SIG-M5 treated with dmso at 0.1 percent for 504 hours (cell line): ENCODE data around the gene FRAS1.
A peak's percentile ranks its signal among the peaks of the same experiment; 100 is the strongest.
"Not testable (repeated sequence)": the region's sequence is repeated elsewhere in the genome, so short reads cannot be mapped to it uniquely, and the experiment has no call there.

Experiments used
- DNase-seq: peaks from one replicate; lab custom pipeline; 2025; ENCODE audit not compliant: unreplicated experiment; lab: John Stamatoyannopoulos, UW

FRAS1 gene

DNA sequence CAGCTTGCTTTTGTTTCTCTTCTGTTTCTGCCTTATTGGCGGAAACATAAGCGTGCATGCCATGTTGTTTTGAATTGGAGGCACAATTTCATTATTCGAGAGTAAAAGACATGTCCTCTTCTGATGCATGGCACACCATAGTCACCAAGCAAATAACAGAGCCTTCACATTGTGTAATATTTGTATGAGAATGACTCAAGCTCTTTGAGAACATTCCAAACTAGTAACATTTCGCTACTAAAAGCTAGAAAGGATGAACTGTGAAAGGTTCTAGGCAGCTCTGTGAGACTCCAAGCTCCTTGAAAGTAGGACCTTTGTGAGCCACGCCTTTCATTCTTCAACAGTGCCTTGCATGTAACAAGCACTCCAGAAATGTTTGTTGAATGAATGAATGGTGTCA lies 485.2 kb downstream of the FRAS1 start:
- DNase-seq = no peak

DNA sequence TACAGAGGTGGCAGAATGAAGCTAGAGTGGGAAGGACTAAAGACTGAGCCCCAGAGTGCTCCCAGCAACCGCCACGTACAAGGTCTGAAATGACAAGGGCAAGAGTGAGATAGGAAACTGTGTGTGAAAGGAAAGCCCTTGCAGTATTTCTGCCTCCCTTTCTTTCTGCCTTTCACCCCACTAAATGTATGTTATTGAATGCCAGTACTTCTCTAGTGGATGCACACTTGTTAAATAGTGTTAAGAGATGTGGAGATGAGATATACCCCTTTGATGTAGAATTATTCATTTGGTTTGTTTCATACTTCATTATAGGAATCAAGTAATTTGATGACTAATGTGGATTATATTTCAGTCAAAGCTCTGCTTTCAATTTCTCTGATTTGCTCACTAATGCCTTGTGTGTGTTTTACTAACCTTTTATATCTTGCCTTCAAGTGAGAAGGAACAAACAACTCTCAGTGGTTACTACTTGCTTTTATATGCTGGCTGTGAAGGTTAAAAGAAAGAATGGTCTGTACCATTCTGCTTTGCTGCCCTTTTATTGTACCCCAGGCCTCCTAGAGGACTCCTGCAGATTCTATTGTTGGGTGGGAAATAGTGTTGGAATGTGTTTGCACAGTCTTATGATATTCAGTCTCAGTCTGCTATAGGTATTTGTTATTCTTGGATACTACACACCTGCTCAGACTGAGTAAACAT lies 486.5 kb downstream of the FRAS1 start:
- no peak for DNase-seq

DNA sequence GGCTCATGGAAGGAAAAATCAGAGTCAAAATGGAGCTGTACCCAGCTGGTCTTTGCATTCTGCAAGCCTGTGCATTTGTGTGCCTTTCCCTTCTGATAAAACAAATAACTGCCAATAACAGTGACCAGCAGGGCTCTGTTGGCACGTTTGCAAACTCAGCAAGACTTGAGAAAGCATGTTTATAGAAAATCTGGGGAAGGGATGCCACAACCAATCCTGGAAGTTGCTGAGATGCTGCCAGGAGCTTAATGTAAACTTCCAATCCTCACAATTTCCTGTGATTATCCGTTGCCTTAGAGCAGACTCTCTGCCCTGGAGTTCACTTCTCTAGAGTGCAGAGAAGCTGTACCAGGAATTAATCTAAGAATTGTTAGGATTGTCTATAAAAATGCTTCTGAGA lies 487.6 kb downstream of the FRAS1 start:
- DNase-seq = no peak

DNA sequence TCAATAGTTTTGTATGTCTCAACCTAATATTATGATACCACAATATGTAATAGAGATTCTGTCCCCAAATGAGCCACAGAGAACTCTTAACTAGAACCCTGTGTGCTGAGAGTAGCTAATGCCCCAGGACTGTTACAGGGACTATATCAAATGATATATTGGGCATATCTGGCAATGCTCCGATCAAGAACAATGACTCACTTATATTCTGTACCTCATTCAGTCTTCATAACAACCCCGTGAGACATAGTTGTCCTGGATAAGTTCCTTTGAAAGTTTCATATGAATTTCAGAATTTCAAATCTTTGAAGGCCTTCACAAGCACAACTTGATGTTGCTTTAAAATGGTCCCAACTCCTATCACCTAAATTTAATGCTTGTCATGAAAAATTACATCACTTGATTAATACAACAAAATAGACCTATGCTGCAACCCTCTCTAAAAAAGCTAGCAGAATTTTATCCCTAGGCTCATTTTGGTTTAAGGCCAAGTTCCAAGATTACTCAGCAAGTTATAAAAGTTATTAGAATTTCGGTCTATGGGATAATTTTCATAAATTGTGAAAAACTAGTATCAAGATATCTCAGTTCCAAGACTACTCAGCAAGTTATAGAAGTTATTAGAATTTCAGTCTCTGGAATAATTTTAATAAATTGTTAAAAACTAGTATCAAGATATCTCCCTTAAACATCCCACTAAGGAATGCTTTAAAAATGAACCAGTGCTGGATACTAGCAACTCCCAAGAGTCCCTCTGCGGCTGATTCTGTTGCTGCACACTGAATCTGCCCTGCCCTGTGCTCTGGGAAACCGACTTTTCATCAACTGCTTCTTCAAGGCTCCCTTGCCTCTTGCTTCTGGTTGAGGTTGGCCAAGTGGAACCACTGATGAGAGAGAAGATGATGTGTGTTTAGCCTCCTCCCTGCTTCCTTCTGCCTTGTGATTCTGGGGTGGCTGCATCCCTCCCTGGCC lies 488.4 kb downstream of the FRAS1 start:
- no peak for DNase-seq

DNA sequence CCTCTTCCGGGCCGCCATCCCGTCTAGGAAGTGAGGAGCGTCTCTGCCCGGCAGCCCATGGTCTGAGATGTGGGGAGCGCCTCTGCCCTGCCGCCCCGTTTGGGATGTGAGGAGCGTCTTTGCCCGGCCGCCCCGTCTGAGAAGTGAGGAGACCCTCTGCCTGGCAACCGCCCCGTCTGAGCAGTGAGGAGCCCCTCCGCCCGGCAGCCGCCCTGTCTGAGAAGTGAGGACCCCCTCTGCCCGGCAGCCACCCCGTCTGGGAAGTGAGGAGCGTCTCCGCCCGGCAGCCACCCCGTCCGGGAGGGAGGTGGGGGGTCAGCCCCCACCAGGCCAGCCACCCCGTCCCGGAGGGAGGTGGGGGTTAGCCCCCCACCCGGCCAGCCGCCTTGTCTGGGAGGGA lies 490.8 kb downstream of the FRAS1 start:
- DNase-seq = not testable (repeated sequence)

DNA sequence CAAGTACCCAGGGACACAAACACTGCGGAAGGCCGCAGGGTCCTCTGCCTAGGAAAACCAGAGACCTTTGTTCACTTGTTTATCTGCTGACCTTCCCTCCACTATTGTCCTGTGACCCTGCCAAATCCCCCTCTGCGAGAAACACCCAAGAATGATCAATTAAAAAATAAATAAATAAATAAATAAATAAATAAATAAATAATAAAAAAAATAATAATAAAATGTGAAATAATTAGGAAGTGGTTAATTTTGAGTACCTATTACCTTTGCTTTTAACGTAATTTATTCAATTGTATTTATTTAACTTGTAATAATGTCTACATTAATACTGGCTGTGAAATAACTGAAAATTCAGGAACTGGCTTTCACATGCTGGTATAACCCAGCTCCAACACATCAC lies 491.8 kb downstream of the FRAS1 start:
- not testable (repeated sequence) for DNase-seq

DNA sequence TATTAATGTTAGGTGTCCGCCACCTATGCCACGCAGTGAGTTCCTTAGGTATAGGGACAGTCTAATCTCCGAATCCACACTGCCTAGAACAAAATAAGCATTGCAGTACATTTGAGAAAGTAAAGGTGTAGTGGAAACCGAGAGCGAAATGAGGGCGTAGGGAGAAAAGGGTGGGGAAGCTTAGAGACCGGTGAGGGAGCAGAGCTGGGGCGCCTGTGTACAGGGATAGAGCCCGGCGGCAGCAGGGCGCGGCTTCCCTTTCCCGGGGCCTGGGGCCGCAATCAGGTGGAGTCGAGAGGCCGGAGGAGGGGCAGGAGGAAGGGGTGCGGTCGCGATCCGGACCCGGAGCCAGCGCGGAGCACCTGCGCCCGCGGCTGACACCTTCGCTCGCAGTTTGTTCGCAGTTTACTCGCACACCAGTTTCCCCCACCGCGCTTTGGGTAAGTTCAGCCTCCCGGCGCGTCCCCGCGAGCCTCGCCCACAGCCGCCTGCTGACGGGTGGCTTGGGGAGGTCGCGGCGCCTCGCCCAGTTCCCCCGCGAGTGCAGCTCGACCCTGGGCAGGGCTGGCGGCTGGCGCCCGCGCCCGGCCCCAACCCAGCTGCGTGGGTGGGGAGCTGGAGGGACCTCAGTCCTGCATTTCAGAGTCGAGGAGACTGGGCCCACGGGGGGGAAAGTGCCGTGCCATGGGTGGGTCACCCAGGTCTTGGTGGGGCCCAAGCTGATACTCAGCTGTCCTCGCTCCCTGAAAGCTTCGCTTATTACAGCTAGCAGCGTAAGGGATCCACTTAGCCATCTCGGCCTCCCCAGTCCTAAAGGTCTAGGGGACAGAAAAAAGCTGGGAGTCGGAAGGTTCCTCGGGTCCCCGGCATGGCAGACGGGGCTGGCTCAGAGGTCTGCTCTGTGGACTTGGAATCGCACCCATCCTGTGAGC lies 494.6 kb downstream of the FRAS1 start, which contains the start of gene ANXA3:
TSS of gene ANXA3 (plus strand) at position 351 of the 932 bp plus-strand sequence. CDS start 2,704 bp downstream, outside the sequence.
- DNase-seq = peak; percentile 10

DNA sequence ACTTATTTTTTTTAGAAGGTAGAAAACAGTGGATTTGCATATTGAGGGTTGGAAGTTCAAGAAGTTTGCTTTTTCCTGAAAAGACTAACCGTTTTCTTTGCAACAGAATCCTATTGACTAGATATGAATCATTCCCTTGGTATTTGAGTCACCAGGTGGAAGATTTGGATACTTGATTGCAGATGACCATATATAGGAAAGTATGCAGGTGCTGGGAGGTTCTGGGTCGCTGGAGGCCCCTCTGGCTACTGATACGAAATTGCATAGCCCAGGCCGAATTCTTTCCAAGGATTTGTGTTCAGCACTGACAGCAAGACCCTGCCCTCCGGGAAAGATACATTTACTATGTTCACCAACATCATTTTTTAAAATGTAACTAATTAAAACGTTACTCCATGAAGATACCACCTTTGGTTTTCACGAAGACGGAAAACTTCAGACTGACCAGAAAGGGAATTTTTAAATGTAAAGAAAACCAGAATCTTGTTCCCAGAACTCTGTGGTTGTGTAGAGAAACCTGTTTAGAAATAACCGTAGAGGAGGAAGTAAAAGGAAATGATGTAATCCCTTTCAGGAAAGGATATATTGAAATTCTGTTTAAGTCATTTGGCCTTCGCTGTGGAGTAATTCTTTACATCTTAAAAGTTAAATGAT lies 495.4 kb downstream of the FRAS1 start:
- peak; percentile 74 for DNase-seq

DNA sequence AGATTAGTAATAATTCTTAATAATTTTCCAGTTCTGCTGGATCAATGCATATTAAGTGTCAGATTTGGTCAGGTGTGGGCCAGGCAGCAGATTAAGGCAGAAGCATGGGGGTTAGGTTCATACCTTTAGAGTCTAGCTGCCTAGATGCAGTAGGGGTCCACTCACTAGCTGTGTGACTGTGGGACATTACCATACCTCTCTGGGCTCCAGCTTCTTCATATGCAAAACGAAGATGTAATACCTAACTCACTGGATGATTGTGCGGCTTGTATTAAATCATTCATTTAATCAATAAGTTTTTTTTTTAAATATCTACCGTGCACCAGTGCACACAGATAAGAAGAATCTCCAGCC lies 495.9 kb downstream of the FRAS1 start:
- DNase-seq = no peak

DNA sequence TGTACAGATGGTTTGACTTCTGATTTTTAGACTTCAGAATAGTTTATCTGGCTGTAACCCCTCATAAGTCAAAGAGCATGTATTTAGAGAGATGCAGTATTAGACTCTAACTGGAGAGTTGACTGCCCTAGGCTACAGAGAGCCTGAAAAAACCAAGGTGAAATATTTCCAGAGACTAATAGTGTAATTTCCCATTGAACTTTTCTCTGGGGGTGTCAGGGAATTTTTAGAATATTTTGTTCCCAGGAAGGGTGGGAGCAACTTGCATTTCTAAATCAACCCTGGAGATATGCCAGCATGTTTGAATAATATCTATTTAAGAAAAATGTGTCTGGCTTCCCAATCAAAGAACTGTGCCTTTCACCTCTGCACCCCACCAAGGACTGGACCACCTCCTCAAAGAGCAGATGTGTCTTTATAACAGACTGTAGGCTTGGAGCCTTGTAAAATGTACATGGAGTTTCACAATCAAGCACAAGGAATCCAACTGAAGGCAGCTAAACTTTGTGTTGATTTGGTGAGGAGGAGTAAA lies 496.5 kb downstream of the FRAS1 start:
- no peak for DNase-seq

DNA sequence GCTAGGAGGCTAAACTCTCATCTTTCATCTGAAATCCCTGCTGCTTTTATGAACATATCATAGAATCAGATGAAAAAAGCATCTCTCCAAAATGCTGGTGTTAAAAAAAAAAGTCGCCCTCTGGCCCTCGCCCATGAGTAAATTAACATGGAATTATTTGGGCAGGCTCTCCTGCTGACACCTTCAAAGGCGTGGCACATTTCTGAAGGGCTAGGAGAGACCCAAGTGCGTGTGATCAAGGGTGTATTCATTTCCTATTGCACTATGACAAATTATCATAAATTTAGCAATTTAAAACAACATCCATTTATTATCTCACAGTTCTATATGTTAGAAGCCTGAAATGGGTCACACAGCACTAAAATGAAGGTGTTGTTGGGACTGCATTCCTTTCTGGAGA lies 499.5 kb downstream of the FRAS1 start:
- DNase-seq = no peak

DNA sequence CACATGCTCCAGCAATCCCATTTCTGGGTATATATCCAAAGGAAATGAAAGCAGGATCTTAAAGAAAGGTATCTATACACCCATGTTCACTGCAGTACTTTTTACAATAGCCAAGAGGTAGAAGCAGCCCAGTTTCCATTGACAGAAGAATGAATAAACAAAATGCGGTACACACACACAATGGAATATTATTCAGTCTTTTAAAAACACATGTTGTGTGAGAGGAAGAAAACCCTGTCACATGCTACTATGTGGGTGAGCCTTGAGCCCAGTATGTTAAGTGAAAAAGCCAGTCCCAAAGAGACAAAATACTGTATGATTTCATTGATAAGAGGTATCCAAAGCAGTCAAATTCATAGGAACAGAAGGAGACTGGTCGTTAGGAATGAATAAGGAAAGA lies 500.7 kb downstream of the FRAS1 start:
- no peak for DNase-seq

DNA sequence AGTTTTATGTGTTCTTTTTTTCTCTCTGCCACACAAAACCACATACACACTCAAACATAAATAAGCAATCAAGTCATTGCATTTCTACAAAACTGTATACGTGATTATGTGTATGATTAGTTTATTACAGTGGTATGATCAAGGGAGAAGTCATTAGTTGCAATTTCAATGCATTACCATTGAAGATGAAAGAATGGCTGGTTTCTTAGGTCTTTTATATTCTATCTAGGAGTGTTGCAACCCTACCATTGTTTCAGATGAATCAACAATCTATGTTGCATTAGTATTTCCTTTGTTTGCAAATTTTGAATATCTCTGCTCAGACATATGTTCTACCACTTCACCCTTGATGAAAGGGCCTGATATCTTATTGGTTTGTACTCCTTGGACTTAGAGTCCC lies 501.3 kb downstream of the FRAS1 start:
- no peak for DNase-seq

DNA sequence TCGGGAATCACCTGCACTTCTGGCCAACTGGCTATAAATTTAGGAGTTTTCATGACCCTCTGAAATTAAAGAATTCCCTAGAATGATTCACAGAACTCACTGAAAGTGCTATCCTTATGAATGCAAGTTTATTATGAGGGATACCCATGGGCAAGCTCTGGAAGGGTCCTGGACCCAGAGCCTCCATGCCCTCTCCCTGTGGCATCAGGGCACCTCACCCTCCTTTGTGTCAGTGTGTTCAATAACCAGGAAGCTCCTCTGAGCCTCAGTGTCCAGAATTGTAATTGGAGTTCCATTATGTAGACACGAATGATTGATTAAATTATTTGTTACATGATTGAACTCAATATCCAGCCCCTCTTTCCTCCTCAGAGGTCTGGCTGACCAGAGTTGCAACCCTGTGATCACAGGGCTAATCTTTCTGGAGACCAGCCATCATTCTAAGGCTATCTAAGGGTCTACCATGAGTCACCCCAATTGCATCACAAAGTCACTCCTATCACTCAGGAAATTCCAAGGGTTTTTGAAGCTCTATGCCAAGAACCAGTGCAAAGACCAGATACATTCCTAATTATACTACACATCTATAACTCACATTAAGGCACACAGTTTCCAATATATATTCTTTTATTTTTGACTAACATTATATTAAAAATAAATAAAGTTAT lies 503.3 kb downstream of the FRAS1 start:
- no peak for DNase-seq

DNA sequence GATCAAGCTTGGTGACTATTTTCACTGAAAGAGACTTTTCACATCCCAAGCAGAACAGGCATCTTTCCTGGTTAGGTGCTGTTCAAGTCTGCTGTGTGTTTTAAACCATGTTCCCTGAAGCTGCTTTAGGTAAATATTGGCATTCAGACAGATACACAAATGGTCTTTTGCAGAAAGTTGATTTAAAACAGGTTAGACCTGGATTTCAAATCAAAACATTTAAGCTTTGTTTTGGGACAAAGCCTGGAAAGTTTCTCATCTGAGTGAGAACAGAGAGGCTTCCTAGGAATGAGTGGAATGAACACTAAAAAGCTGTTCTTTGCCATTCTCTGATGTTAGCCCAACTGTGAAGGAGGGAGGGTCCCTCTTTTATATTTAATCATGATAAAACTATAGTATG lies 504.6 kb downstream of the FRAS1 start:
- peak; percentile 21 for DNase-seq

DNA sequence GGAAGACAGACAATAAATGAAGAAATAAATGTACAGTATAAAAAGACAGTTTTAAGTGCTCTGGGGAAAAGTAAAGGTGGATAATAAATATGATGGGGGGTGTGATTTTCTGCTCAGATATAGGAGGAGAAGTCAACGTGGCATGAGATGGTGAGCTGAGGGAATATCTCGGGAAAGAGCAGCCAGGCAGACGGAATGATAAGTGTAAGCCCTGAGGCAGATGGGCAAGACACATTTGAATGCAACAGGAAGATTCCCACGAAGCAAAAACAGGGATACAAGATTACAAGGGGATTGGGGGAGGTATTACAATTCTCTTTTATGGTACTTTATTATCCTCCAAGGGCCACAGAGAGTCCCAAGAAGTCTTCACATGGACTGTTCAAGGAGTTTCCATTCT lies 505.6 kb downstream of the FRAS1 start:
- DNase-seq = no peak

DNA sequence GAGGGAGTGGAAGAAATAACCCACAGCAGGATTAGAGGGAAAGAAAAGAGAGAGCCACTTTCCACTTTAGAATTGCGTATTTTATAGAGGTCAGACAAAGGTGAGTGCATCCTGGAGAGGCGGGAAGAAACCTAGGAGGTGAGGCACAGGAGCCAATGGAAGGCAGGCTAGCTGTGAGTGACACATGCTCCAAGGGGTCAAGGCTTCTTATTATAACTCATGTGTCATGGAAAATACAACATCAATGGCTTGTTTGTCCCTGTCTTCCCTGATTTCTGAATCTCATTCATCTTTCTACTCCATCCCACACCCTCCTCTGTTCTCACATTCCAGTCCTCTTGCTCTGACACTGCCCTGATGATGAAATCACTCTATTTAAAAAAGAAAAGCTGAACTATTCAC lies 508.8 kb downstream of the FRAS1 start:
- peak; percentile 29 for DNase-seq

DNA sequence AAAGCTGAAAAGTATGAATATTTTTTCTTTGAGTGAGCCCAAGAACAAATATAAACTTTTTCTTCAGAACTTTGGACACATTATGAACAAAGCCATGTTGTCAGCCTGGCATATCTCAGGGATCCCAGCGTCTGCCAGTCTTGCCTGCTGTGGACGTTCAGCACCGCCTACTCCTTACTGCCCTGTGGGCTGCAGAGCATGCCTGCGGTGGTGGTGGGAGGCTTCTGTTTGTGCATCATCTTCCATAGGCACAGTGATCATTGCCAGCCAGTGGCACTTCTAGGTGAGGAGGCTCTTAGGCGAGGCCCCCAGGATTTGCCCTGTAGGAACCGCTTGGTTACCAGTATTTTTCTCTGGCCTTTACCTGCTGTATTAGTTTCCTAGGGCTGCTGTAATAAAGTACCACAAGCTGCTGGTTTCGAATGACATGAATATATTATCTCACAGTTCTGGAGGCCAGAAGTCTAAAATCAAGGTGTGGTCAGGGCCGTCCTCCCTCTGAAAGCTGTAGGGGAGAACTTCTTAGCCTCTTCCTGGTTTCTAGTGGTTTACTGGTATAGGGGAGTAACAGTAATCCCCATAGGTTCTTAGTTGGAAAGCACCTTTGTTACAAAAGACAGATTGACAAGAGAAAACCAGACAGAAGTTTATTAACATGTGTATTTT lies 509.8 kb downstream of the FRAS1 start:
- DNase-seq = no peak

DNA sequence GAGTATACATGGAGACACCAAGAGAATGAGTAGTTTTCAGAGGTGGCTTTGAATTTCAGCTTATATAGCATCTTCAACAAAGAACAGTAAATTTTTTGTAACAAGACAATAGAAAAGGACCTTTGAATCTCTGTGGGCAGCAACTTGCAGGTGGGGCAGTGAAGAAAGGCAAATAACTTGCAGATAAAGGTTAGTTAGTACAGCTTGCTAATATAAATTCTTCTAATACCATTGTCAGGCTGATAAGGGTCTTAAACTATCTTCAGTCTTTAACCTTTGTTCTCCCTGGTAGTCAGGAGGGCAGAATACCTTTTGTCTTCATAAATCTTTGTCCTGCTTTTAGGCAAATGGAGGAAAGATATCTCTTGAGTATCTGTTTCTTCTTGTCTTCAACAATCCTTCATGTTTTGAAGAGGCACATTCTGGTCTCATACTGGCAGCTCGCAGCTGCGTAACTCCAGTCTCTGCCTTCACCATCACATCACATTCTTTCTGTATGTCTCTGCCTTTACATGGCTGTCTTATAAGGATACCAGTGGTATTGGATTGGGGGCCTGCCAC lies 510.5 kb downstream of the FRAS1 start:
- no peak for DNase-seq
